ENCODE data around the gene PKD1L1.
"Not testable (repeated sequence)": the region's sequence is repeated elsewhere in the genome, so short reads cannot be mapped to it uniquely, and the experiment has no call there.

The PKD1L1 gene, protein sequence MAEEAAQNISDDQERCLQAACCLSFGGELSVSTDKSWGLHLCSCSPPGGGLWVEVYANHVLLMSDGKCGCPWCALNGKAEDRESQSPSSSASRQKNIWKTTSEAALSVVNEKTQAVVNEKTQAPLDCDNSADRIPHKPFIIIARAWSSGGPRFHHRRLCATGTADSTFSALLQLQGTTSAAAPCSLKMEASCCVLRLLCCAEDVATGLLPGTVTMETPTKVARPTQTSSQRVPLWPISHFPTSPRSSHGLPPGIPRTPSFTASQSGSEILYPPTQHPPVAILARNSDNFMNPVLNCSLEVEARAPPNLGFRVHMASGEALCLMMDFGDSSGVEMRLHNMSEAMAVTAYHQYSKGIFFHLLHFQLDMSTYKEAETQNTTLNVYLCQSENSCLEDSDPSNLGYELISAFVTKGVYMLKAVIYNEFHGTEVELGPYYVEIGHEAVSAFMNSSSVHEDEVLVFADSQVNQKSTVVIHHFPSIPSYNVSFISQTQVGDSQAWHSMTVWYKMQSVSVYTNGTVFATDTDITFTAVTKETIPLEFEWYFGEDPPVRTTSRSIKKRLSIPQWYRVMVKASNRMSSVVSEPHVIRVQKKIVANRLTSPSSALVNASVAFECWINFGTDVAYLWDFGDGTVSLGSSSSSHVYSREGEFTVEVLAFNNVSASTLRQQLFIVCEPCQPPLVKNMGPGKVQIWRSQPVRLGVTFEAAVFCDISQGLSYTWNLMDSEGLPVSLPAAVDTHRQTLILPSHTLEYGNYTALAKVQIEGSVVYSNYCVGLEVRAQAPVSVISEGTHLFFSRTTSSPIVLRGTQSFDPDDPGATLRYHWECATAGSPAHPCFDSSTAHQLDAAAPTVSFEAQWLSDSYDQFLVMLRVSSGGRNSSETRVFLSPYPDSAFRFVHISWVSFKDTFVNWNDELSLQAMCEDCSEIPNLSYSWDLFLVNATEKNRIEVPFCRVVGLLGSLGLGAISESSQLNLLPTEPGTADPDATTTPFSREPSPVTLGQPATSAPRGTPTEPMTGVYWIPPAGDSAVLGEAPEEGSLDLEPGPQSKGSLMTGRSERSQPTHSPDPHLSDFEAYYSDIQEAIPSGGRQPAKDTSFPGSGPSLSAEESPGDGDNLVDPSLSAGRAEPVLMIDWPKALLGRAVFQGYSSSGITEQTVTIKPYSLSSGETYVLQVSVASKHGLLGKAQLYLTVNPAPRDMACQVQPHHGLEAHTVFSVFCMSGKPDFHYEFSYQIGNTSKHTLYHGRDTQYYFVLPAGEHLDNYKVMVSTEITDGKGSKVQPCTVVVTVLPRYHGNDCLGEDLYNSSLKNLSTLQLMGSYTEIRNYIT (N-terminal part only)

DNA sequence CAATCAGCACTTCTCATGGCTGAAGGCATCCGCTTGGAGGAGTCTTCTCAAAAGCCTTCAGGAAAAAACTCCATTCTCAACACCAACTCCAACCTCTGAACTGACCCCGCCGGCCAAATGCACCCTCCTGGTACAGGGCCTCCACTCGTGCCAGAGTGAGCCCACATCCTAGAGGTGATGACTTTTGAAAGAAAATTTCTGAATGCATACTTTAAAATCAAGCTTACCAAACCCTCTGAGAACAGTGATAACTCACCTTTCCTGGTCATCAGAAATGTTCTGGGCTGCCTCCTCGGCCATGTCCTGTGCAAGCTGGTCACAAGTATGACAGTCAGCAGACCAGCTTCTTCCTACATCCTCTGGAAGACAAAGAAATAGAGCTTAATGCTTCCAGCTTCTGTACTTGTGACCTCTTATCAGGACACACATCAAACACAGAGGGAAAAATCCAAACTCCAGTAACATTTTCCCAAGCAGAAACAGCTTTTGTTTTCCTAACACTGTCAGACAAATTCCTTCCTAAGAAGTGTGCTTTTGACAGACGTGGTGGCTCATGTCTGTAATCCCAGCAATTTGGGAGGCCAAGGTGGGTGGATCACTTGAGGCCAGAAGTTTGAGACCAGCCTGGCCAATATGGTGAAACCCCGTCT, at the start of gene PKD1L1:
TSS of gene PKD1L1 (minus strand) at position 326 of the 650 bp plus-strand sequence. CDS start at position 300, 26 bp downstream.
- DNase-seq (ENCODE audit: low spot score), result no peak

DNA sequence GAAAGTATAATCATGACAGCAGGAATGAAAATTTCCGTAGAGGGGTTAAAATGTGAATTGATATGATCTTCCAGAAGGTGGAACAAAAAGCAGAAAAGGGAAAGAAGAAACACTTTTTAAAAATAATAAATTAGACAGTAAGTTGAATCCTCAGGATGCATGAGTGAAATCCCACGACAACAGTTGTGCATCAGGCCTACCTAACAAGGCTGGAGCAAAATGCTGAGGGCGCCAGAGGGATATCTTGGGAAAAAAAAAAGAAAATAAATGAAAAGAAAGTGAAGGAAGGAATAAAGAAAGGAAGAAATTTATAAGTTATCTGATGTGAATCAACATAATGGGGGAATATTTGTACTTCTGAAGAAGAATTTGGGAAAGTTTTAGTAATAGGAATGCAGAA, 44.2 kb upstream of the PKD1L1 start:
- no peak for DNase-seq (ENCODE audit: low spot score)

DNA sequence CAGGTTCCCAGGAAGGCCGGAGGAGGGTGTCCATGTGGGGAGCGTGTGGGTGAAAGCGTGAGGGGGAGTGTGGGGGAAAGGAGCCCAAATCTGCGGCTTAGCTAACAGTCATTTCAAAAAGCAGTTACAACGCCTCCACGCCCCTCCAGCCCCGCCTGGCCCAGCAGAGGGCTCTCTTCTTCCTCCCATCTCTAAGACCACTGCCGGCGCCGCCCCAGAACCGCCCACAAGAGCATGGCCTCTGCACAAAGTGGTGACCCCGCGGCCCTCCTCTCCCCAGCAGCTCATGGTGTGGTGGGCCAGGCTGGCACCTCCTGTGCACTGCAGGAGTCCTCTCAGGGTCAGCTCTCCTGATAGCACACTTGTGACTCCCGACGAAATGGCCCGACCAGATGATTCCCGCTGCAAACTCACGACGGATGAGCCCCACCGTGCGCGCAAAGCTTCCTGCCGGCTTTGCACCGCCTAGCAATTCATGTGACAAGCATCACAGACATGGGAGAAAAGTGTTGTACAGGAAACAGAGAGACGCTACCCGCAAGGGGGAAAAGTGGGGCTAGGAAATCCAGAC, 43.6 kb upstream of the PKD1L1 start:
- DNase-seq (ENCODE audit: low spot score), result peak; percentile 95

DNA sequence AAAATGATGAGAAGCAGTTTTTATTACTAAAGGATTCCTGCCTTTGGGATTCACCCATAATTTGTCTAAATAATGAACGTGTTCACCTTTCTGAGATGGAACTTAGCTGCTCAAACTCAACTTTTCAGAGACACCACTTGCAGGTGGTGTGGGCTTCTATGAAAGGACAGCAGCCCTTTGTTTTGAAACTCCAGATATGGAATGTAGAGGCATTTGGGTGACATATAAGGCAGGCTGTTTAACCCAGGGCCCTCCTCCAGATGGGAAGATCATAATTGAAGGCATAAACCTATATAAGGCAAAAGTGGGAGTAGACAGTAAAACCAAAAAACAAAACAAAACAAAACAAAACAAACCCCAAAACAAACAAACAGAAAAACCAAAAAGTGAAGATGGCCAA, 43.0 kb upstream of the PKD1L1 start:
- peak; percentile 39 for DNase-seq (ENCODE audit: low spot score)

DNA sequence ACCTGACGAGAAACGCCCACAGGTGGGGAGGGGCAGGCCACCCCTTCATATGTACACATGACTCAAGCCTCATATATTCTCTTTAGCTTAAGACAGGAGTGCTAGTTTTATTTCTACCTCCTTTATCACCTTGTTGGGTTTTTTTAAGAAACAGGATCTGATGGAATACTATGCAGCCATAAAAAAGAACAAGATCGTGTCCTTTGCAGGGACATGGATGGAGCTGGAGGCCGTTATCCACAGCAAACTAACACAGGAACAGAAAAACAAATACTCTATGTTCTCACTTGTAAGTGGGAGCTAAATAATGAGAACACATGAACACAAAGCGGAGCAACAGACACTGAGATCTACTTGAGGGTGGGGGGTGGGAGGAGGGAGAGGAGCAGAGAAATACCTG, 42.3 kb upstream of the PKD1L1 start:
- DNase-seq (ENCODE audit: low spot score), result no peak

DNA sequence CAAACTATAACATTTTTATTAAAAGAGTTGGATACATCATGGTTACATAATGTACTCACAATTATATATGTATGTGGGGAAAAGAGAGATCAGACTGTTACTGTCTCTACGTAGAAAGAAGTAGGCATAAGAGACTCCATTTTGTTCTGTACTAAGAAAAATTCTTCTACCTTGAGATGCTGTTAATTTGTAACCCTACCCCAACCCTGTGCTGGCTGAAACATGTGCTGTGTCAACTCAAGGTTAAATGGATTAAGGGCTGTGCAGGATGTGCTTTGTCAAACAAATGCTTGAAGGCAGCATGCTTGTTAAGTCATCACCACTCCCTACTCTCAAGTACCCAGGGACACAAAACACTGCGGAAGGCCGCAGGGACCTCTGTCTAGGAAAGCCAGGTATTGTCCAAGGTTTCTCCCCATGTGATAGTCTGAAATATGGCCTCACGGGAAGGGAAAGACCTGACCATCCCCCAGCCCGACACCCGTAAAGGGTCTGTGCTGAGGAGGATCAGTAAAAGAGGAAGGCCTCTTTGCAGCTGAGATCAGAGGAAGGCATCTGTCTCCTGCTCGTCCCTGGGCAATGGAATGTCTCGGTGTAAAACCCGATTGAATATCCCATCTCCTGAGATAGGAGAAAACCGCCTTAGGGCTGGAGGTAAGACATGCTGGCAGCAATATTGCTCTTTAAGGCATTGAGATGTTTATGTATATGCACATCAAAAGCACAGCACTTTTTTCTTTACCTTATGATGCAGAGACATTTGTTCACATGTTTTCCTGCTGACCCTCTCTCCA, 41.5 kb upstream of the PKD1L1 start:
- not testable (repeated sequence) for DNase-seq (ENCODE audit: low spot score)

DNA sequence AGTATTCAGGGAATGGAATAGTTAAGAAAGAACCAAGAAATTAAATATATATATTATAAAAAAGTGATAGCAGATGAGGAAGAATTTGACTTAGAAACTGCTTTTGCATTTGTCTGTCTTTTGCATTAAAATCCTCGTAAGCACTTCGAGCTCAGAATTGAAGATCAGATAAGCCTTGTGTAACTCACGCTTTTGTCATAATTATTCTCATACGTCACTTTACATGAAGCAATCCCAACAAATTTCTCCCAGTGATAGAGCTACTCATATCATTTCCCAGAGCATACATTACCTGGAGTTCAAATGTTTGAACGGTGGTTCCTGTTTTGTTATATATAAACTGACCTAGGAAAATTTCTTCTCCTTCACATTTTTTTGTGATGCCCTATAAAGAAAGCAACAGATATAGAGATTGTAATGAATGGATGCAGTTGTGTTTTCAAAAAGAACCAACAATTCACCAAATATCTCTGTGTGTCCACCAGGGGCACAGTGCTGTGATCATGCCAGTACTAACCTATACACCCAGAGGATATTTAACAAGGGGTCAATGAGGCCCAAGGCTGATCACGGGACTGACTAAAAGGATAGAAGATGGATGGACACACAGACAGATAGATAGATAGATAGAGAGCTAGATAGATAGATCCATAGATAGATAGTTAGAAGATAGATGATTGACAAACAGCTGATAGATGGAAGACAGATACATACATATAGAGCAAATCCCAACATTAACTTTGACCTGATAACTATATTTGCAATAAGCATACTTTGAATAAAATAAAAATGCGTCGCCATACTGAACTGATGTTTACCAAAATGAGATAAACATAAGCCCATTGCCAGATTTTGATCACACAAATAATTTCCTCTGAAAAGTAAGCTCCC, 40.5 kb upstream of the PKD1L1 start:
- peak; percentile 55 for DNase-seq (ENCODE audit: low spot score)

DNA sequence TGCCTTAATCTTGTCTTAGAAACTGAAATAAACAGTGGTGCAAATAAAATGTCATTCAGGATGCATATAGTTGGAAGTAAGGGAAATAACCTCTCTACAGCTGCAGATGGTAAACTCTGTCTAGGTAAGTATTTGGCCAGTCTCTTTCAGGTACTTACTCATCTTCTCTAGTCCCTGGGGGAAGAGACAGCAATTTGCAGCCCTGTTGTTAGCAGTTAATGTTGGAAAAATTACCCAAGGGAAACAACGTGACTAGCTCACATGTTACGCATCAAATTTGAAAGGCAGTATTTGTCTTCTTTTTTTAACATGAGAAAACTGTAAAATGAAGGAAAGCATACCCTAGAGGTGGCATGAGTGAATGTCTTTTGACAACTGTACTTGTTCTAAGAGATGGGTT, 34.3 kb upstream of the PKD1L1 start:
- DNase-seq (ENCODE audit: low spot score), result peak; percentile 26

DNA sequence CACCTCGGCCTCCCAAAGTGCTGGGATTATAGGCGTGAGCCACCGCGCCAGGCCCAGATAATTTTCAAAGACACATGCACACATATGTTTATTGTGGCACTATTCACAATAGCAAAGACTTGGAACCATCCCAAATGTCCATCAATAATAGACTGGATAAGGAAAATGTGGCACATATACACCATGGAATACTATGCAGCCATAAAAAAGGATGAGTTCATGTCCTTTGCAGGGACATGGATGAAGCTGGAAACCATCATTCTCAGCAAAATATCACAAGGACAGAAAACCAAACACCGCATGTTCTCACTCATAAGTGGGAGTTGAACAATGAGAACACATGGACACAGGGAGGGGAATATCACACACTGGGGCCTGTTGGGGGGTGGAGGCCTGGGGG, 32.4 kb upstream of the PKD1L1 start:
- not testable (repeated sequence) for DNase-seq (ENCODE audit: low spot score)

DNA sequence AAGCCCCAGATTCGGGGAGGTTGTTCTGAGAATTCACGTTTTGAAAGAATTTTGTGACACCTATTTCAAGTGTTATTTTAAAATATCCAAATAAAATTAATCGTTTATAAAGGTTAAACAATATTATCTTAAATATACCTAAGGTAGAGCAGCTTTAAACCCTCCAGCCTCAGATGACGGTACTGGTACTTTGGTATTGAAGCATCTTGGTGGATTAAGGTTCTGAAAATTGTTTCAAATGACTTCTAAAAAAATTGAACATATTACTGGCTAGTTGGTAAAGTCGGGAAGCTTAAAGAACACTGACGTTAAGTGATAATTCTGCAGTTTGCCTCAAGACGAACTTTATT, 31.5 kb upstream of the PKD1L1 start:
- DNase-seq (ENCODE audit: low spot score), result no peak

DNA sequence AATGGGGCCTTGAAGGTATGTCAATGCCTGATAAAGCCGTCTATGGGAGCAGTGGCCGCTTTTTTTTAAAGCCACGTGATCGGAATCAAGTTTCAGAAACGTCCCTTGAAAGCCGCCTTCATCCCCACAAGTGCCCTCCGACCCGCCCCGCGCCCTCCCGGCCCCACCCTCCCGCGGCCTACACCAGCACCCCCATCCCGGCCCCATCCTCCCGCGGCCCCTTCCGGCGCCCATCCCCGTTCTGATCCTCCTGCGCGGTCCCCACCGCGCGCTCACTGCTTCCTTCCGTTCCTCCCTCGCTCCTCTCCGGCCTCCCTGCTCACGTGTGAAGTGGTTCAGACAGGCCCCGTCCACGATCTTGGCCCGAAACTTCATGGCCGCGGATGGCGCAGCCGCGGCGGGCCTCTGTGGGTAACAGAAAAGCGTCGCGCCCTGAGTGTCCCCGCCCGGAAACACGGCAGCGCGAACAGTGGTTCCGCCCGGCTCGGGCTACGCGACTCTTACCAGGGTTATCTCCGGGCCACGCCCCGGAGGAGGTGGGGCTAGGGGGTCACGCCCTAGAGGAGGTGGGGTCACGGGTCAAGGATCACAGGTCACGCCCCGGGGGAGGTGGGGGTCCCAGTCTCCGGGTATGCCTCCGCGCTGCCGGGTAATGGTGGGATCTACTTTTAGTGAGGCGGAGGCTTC, 31.0 kb upstream of the PKD1L1 start, which contains the start of gene HUS1:
TSS of gene HUS1 (minus strand) at position 471 of the 687 bp plus-strand sequence. CDS start at position 375, 96 bp downstream.
- DNase-seq (ENCODE audit: low spot score), result peak; percentile 99

DNA sequence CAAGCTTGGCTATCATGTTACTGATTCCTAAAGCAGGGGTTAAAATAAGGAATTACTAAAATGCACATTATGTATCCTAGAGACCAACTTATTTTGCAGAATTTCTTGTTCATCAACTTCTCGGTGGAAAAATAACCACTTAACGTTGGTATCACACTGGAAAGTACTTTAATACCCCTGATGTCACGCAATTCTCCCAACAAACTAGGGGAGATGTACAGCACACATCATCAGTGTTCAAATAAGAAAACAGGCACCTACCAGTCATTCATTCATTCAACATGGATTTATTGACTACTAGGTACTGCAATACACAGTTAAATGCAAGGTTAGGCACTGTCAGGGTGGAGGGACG, 30.5 kb upstream of the PKD1L1 start:
- no peak for DNase-seq (ENCODE audit: low spot score)

DNA sequence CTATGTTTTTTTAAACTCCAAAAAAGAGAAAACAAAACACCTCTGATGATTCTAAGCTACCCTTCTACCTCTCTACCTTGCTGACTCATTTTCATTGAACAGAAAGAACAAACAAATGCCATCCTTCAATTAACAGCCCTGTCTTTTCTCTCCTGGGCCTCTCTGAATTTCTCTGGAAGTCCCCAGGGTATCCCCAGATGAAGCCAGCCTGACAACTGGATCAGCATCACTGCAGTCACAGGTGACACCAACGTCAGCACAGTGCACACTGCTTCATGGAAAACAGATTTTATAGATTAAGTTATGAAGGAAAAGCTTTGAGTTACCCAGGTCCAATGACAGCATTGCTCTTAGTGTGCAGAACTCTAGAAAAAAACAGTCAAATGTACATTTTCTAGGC, 25.5 kb upstream of the PKD1L1 start:
- no peak for DNase-seq (ENCODE audit: low spot score)

DNA sequence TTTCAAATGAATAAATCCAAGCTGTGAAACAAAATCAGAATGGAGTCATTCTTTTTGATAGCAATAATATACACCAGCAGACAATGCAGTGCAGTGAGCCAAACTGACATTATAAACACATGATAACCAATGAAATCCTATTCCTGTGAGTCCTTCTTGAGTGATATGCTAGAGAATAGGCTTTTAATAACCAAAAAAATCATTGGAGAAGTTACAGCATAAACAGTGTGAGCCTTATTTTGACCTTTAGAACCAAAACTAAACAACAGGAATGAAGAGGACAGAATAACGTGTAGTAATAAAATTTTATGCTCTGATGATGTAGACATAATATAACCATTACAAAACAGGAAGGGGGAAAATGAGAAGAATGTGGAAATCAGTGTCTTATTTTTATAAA, 22.5 kb upstream of the PKD1L1 start:
- DNase-seq (ENCODE audit: low spot score), result no peak

DNA sequence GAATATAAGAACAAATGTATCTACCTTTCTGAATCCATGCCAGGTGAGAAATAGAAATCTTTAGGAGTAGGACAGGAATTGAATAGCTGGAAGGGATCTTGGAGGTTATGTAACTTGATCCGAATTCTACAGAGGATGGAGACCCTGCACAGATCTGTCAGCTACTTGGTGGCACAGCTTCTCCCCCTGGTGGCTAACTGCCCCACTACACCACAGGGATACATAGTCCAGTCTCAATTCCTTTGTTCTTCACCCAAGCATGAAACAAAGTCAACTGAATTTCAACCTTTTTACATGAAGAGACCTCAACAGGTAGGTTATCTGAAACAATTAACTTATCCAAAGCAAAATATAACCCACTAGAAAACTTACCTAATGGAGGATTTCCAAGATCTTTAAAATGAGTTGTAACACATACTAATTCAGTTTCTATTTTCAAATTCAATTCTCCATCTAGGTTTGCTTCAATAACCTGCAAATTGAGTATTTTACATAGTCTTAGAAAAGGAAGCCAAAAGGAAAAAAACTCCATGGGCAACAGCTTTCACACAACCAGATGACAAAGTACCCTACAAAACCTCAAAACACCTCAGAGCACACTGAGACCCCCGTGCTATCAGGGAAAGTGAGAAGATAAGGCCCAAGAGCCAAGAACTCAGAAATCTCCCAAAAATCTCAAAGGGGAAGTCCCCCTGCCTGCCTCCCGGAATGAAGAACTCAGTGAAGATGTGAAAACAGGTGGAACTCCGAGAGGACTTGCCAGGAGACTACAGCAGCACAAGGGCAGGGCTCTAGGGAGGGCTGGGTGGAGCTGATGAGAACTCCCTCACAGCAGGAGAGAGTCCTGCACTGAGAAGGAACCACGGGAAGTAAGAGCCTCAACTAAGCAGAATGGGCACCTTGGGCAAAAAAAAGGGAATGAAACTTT, 20.8 kb upstream of the PKD1L1 start:
- peak; percentile 86 for DNase-seq (ENCODE audit: low spot score)

DNA sequence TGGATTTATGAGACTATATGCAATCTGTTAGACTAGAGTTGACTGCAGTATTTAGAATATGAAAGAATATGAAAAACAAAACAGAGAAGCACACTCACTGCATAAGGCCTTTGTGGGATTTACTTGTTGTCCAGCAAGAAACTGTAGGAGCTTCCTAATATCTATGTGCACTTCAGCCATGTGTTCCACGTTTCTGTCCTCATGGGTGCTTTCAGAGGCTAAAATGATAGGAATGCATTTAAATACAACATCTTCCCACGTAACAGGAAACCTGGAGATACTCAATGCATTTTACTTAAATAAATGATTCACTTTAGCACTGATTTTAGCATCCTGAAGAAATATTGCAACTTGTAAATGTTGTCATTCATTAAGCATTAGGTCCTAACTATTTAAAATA, 19.4 kb upstream of the PKD1L1 start:
- DNase-seq (ENCODE audit: low spot score), result no peak

DNA sequence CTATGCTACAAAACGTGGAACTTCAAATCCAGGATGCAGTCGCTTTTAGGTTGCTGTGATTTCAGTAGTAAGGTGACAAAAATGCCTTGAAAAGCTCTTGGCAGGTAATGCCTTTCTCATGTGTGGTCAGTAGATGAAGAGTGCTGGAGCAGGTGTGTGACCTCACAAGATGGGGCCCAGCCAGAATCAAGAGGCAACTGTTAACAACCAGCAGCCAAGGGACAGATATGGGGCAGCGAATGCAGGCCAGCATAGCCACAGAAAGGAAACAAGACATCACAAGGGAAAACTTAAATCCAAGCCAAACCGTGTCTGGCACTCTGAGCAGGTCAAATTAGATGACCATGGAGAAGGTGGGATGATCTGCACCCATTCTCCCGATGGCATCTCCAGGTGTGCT, 18.9 kb upstream of the PKD1L1 start:
- DNase-seq (ENCODE audit: low spot score), result no peak

DNA sequence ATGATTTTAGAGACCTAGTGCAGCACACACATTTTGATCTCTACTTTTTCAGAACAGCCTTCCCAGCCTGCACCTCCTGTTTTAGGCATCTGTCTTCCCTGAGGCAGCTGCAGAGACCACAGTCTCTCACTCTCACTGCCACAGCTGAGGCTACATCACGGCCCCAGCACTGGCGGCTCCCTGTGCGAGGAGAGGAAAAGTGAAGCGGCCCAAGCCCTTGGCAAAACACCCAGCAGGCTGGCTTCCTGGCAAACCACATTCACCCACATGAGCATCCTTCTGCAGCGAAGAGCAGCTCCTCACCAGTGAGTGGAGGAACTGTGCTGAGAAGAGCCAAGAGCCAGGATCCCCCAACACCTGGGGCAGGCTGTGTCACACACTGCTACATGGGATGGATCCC, 17.2 kb upstream of the PKD1L1 start:
- DNase-seq (ENCODE audit: low spot score), result no peak

Data from NAMALWA (cell line).